ENCODE results near the gene DDOST. TPM values are rescaled to one million over a fixed set of nuclear protein-coding genes. Genes with fewer than 3 reads are reported as not detected.

DDOST gene
- polyA plus RNA-seq, 3 donors, result 125 to 245 (median 241) TPM

GRCh38 chr1:20621012-20621411, 40.2 kb downstream of the DDOST start:
- peaks cover 39 to 42% of the 10 kb centered on the region in 2 donors for H3K36me3 Mint-ChIP-seq
- no peaks in the 10 kb centered on the region for H3K9me3 ChIP-seq (replicated peaks in 1 of 2; ENCODE audit: control insufficient read depth in 1 of 2, insufficient read depth in 1 of 2, low read length in 2 of 2)
- H3K9me3 Mint-ChIP-seq, result peaks cover 0 to 5% (median 0%) of the 10 kb centered on the region in 7 donors
- WGBS (ENCODE audit: insufficient coverage), result 78% methylated on average over 2 of the region's 6 CpGs
- no peak overlapping the region for H3K4me3 Mint-ChIP-seq
- H2AFZ ChIP-seq (ENCODE audit: insufficient read depth, low read depth, low read length, poor library complexity, severe bottlenecking), result no peak overlapping the region
- H3K9ac ChIP-seq (ENCODE audit: insufficient read depth, low read length, poor library complexity, severe bottlenecking), result no peak overlapping the region
- intact Hi-C loops (cut with micrococcal nuclease), result no loop called here
- H3K27ac Mint-ChIP-seq, result peak overlapping the region in 1 of 7 donors; percentile 54
- H3K4me2 ChIP-seq (replicated peaks; ENCODE audit: extremely low read depth, low read length, poor library complexity, severe bottlenecking), result no peak overlapping the region
- H3K4me3 ChIP-seq (replicated peaks in 1 of 3; ENCODE audit: low read depth in 2 of 3, low read length in 3 of 3), result no peak overlapping the region
- no peak for TF ChIP-seq CTCF (IDR thresholded peaks at IDR 0.05)
- H3K4me1 ChIP-seq (ENCODE audit: control insufficient read depth in 1 of 2, insufficient read depth in 2 of 2, low read length in 2 of 2), result no peaks in the 10 kb centered on the region
- H3K27ac ChIP-seq (ENCODE audit: low read depth in 1 of 2, low read length in 2 of 2), result no peak overlapping the region
- peaks cover 34 to 42% of the 10 kb centered on the region in 2 donors for H3K36me3 ChIP-seq (replicated peaks in 1 of 2; ENCODE audit: control insufficient read depth in 1 of 2, insufficient read depth in 2 of 2, low read length in 2 of 2)
- H3K27me3 ChIP-seq (ENCODE audit: control insufficient read depth in 2 of 2, insufficient read depth in 2 of 2, low read length in 2 of 2), result no peaks in the 10 kb centered on the region
- no peaks in the 10 kb centered on the region for H3K4me1 Mint-ChIP-seq
- H4K20me1 ChIP-seq (ENCODE audit: insufficient read depth, low read length), result peaks cover 35% of the 10 kb centered on the region
- DNase-seq, result no peak
- peaks cover 3% of the 10 kb centered on the region for H3K79me2 ChIP-seq (ENCODE audit: insufficient read depth, low read length)
- peaks cover 0 to 3% (median 0%) of the 10 kb centered on the region in 3 donors for H3K27me3 Mint-ChIP-seq (ENCODE audit: low read depth in 3 of 3)

GRCh38 chr1:20619999-20620398, 41.2 kb downstream of the DDOST start:
- no peaks in the 10 kb centered on the region for H3K9me3 ChIP-seq (replicated peaks in 1 of 2; ENCODE audit: control insufficient read depth in 1 of 2, insufficient read depth in 1 of 2, low read length in 2 of 2)
- H3K4me3 ChIP-seq (replicated peaks in 1 of 3; ENCODE audit: low read depth in 2 of 3, low read length in 3 of 3), result no peak overlapping the region
- H3K4me2 ChIP-seq (replicated peaks; ENCODE audit: extremely low read depth, low read length, poor library complexity, severe bottlenecking), result no peak overlapping the region
- Mint-ChIP-seq H3K9me3 (no peaks in the 10 kb centered on the region), H3K27ac (peak overlapping the region in 3 of 7 donors; percentile 3 to 55 (median 32)), H3K4me1 (no peaks in the 10 kb centered on the region), H3K27me3 (ENCODE audit: low read depth in 3 of 3) (no peaks in the 10 kb centered on the region), H3K36me3 (peaks cover 45 to 52% of the 10 kb centered on the region in 2 donors), H3K4me3 (no peak overlapping the region)
- no peak overlapping the region for H3K27ac ChIP-seq (ENCODE audit: low read depth in 1 of 2, low read length in 2 of 2)
- DNase-seq, result no peak
- peaks cover 6% of the 10 kb centered on the region for H3K79me2 ChIP-seq (ENCODE audit: insufficient read depth, low read length)
- H4K20me1 ChIP-seq (ENCODE audit: insufficient read depth, low read length), result peaks cover 45% of the 10 kb centered on the region
- intact Hi-C loops (cut with micrococcal nuclease), result no loop called here
- no peaks in the 10 kb centered on the region for H3K4me1 ChIP-seq (ENCODE audit: control insufficient read depth in 1 of 2, insufficient read depth in 2 of 2, low read length in 2 of 2)
- 100% methylated on average over 1 of the region's 1 CpG for WGBS (ENCODE audit: insufficient coverage)
- peaks cover 39 to 52% of the 10 kb centered on the region in 2 donors for H3K36me3 ChIP-seq (replicated peaks in 1 of 2; ENCODE audit: control insufficient read depth in 1 of 2, insufficient read depth in 2 of 2, low read length in 2 of 2)
- H2AFZ ChIP-seq (ENCODE audit: insufficient read depth, low read depth, low read length, poor library complexity, severe bottlenecking), result no peak overlapping the region
- H3K9ac ChIP-seq (ENCODE audit: insufficient read depth, low read length, poor library complexity, severe bottlenecking), result no peak overlapping the region
- no peaks in the 10 kb centered on the region for H3K27me3 ChIP-seq (ENCODE audit: control insufficient read depth in 2 of 2, insufficient read depth in 2 of 2, low read length in 2 of 2)
- TF ChIP-seq CTCF (IDR thresholded peaks at IDR 0.05), result no peak

Data from CD14-positive monocyte (primary cell).